NCI-H1105 (cell line): ENCODE measurements around the gene TUBB2A.
A peak's percentile ranks its signal among the peaks of the same experiment; 100 is the strongest.
"Not testable (repeated sequence)": the region's sequence is repeated elsewhere in the genome, so short reads cannot be mapped to it uniquely, and the experiment has no call there.

Experiments
- DNase-seq: peaks from one replicate; lab custom pipeline; 2025; lab: John Stamatoyannopoulos, UW

TUBB2A gene

GRCh38 chr6:3179945-3180344, 22.6 kb upstream of the TUBB2A start:
- not testable (repeated sequence) for DNase-seq

- not testable (repeated sequence) for DNase-seq
These were observed 21.3 kb upstream of the TUBB2A start for GRCh38 chr6:3178666-3179065.

GRCh38 chr6:3176562-3177355, 19.4 kb upstream of the TUBB2A start:
- no peak for DNase-seq

- DNase-seq, result no peak
These were observed 18.5 kb upstream of the TUBB2A start for GRCh38 chr6:3175715-3176402.

GRCh38 chr6:3173636-3174089, 16.3 kb upstream of the TUBB2A start:
- not testable (repeated sequence) for DNase-seq

- DNase-seq, result not testable (repeated sequence)
These were observed 15.4 kb upstream of the TUBB2A start for GRCh38 chr6:3172789-3173188.

GRCh38 chr6:3171313-3172175, 14.2 kb upstream of the TUBB2A start:
- not testable (repeated sequence) for DNase-seq

- not testable (repeated sequence) for DNase-seq
These were observed 13.3 kb upstream of the TUBB2A start for GRCh38 chr6:3170676-3171075.

- not testable (repeated sequence) for DNase-seq
These were observed 10.7 kb upstream of the TUBB2A start for GRCh38 chr6:3168046-3168445.

- not testable (repeated sequence) for DNase-seq
These were observed 9.3 kb upstream of the TUBB2A start for GRCh38 chr6:3166535-3167225.

- DNase-seq, result no peak
These were observed 8.5 kb upstream of the TUBB2A start for GRCh38 chr6:3165631-3166534.

- no peak for DNase-seq
These were observed 7.0 kb upstream of the TUBB2A start for GRCh38 chr6:3164388-3164787.

GRCh38 chr6:3163248-3163594, 5.9 kb upstream of the TUBB2A start:
- no peak for DNase-seq

GRCh38 chr6:3162565-3163247, 5.4 kb upstream of the TUBB2A start:
- DNase-seq, result peak; percentile 83

- DNase-seq, result no peak
These were observed 4.7 kb upstream of the TUBB2A start for GRCh38 chr6:3162067-3162497.

GRCh38 chr6:3159805-3160781, 2.7 kb upstream of the TUBB2A start:
- no peak for DNase-seq

GRCh38 chr6:3156184-3157130, 887 bp downstream of the TUBB2A start:
- DNase-seq, result peak; percentile 40

GRCh38 chr6:3155416-3155815, 1.9 kb downstream of the TUBB2A start:
- not testable (repeated sequence) for DNase-seq
